Pancreas (tissue), 10 donors: ENCODE results near the gene ZSCAN16. TPM values are rescaled to one million over a fixed set of nuclear protein-coding genes. Genes with fewer than 3 reads are reported as not detected.
A peak's percentile ranks its signal among the peaks of the same experiment; 100 is the strongest.
"Not testable (repeated sequence)": the region's sequence is repeated elsewhere in the genome, so short reads cannot be mapped to it uniquely, and the experiment has no call there.

Experiments
- ATAC-seq, 4 donors: fragments of 200-7000 bp; cut with Tn5 transposase; one replicate each; pipeline versions ENCODE4 v1.8.0 to v1.9.1; 2020; ENCODE audit warnings: mild to moderate bottlenecking in 4 of 4, moderate library complexity in 4 of 4
- DNase-seq, 6 donors: peaks; one replicate each; pipeline ENCODE4 v3.0.0-alpha.2; 2020
- FAIRE-seq: peaks from 2 replicates; lab custom pipeline; 2012; peaks lifted over from hg19 to GRCh38; lab: Jason Lieb, UNC
- H3K27ac ChIP-seq, 4 donors: fragments of 200-600 bp; sonication (generic); 1 replicate in 3 of 4; 2 replicates in 1 of 4; pipeline versions ENCODE4 v1.5.0 to v1.8.0; 2020
- H3K27me3 ChIP-seq, 4 donors: fragments of 200-600 bp; one replicate each; pipeline ENCODE4 v1.8.0; 2021
- H3K36me3 ChIP-seq, 3 donors: fragments of 200-600 bp; sonication (generic) in 1 of 3; one replicate each; pipeline versions ENCODE4 v1.5.0 to v1.8.0; 2020 to 2021
- H3K4me1 ChIP-seq, 3 donors: fragments of 200-600 bp; one replicate each; pipeline ENCODE4 v1.8.0; 2021
- H3K4me3 ChIP-seq, 4 donors: fragments of 200-600 bp; sonication (generic) in 2 of 4; one replicate each; pipeline versions ENCODE4 v1.5.0 to v1.8.0; 2020 to 2021
- H3K9me3 ChIP-seq, 4 donors: fragments of 200-600 bp; one replicate each; pipeline ENCODE4 v1.8.0; 2021
- CTCF ChIP-seq, 4 donors: fragments of 200-600 bp; sonication (generic) in 3 of 4; IDR thresholded peaks; one replicate each; pipeline versions ENCODE4 v1.5.0 to v1.8.0; 2021; ENCODE audit warnings: antibody characterized with exemption in 4 of 4
- whole genome bisulfite sequencing, 2 donors: extraction: QIAGEN DNeasy Blood & Tissue Kit; methylation state at CpG; one replicate each; pipeline ENCODE4 v1.1.7; 2013; 5-methylcytosine and 5-hydroxymethylcytosine counted together
- intact Hi-C, 3 donors: fragments of 100-400 bp; cut with DNase I; formaldehyde crosslinking; loops; one replicate each; pipeline versions ENCODE4 v1.11.1 to v1.14.2; 2022
- polyA plus RNA-seq, 2 donors: library from polyadenylated mRNA; stranded (reverse); fragments of 200-250 nt; gene quantifications; one replicate each; pipeline ENCODE4 v1.2.3, GENCODE V29; 2013
- total RNA-seq, 6 donors: library from RNA; stranded (reverse); fragmentation: NEBNext Ultra II Directional in 4 of 6; extraction: Animal tissue kit (Norgen Biotek cat#: 25700) in 4 of 6; gene quantifications; one replicate each; pipeline versions ENCODE4 v1.2.1 to v1.2.4, GENCODE V29; 2021 to 2023
- donor health status: healthy with polysubstance abuse.
- donor health status: DM: no; HTN: no; CAD: no; lungs with moderate emphysema.
- donor health status: DM: no; HTN: no; CAD: no.
- donor health status: control.
- donor health status: control.
- donor health status: Bipolar disorder and iron deficiency.
- donor health status: DM: yes; HTN: yes; CAD: no.
- donor health status: DM: no; HTN: no; CAD: no.
- donor health status: DM: no; HTN: no; CAD: no.
- donor health status: DM: yes; HTN: yes; CAD: no.

The ZSCAN16 gene
- total RNA-seq (1 to 10 TPM; 1.6 to 4.2 (median 2.5) TPM), polyA plus RNA-seq (1 to 10 TPM; 4.5 to 5.0 TPM)

- H3K27ac ChIP-seq: peak within 1 kb of the TSS in 1 of 4 donors; percentile 39
- no peaks in the 10 kb centered on the region for H3K27me3 ChIP-seq
- intact Hi-C loops: no loop called here
- H3K9me3 ChIP-seq: no peaks in the 10 kb centered on the region
- TF ChIP-seq CTCF (IDR thresholded peaks at IDR 0.05): no peak
- peak; percentile 26 for FAIRE-seq
- H3K4me3 ChIP-seq: peak within 1 kb of the TSS; percentile 42 to 84 (median 67)
- H3K4me1 ChIP-seq: peaks cover 0 to 9% (median 0%) of the 10 kb centered on the region in 3 donors
- DNase-seq: peak; percentile 74 to 93 (median 84)
- ATAC-seq: peak; percentile 100
- WGBS, 2 donors: 0% methylated on average over 23 to 28 of the region's 28 CpGs
- peaks cover 0 to 5% (median 0%) of the 10 kb centered on the region in 3 donors for H3K36me3 ChIP-seq
Observed at GRCh38 chr6:28124350-28124970, at the start of gene ZSCAN16. TSS of gene ZSCAN16 (plus strand) at chr6:28124609. CDS start at chr6:28125444, 835 bp downstream.

- no peak for TF ChIP-seq CTCF (IDR thresholded peaks at IDR 0.05)
- peaks cover 0 to 7% (median 0%) of the 10 kb centered on the region in 3 donors for H3K4me1 ChIP-seq
- intact Hi-C loops: no loop called here
- no peaks in the 10 kb centered on the region for H3K36me3 ChIP-seq
- no peak for FAIRE-seq
- no peak overlapping the region for H3K4me3 ChIP-seq
- DNase-seq: no peak
- ATAC-seq: no peak
- no peaks in the 10 kb centered on the region for H3K9me3 ChIP-seq
- H3K27ac ChIP-seq: no peak overlapping the region
- no peaks in the 10 kb centered on the region for H3K27me3 ChIP-seq
Observed at GRCh38 chr6:28078050-28078449, 46.4 kb upstream of the ZSCAN16 start.

DNA sequence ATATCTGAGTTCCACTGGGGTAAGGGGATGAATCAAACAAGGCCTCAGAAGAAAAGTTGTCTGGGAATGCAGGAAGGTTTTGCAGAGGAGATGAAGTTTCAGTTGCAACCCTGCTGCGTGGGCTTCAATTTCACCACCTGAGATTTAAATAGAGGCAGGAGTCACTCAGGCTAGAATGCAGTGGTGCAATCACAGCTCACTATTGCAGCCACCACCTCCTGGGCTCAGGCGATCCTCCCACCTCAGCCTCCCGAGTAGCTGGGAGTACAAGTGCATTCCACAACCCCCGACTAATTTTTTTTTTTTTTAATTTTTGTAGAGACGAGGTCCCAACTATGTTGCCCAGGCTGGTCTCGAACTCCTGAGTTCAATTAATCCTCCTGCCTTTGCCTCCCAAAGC lies 45.6 kb upstream of the ZSCAN16 start:
- Histone ChIP-seq H3K36me3 (no peaks in the 10 kb centered on the region), H3K9me3 (no peaks in the 10 kb centered on the region), H3K4me3 (no peak overlapping the region), H3K27ac (no peak overlapping the region), H3K27me3 (no peaks in the 10 kb centered on the region), H3K4me1 (peaks cover 0 to 7% (median 0%) of the 10 kb centered on the region in 3 donors)
- TF ChIP-seq CTCF (IDR thresholded peaks at IDR 0.05): no peak
- 94 to 95% methylated on average over 6 of the region's 6 CpGs for WGBS, 2 donors
- DNase-seq (no peak), ATAC-seq (no peak), FAIRE-seq (no peak)
- intact Hi-C loops: no loop called here

DNA sequence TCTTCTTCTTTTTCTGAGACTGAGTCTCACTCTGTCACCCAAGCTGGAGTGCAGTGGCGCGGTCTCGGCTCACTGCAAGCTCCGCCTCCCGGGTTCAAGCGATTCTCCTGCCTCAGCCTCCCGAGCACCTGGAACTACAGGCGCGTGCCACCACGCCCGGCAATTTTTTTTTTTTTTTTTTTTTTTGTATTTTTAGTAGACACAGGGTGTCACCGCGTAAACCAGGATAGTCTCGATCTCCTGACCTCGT lies 44.1 kb upstream of the ZSCAN16 start, which contains the start of gene ZNF165:
ZNF165 (plus strand) TSS at position 188 of the 250 bp plus-strand sequence. CDS start 4,913 bp downstream, outside the sequence.
- intact Hi-C loops: not testable (repeated sequence)

GRCh38 chr6:28080631-28081485 lies 43.6 kb upstream of the ZSCAN16 start:
- H3K27ac ChIP-seq: peak overlapping the region; percentile 66 to 93 (median 80)
- no peak for FAIRE-seq

More for the DNA sequence above, 44.1 kb upstream of the ZSCAN16 start, which contains the start of gene ZNF165:
- FAIRE-seq, H3K27me3 ChIP-seq, H3K4me1 ChIP-seq, H3K36me3 ChIP-seq, H3K9me3 ChIP-seq: not testable (repeated sequence)
- peak; percentile 39 to 62 (median 50) for ATAC-seq
- peak in 1 of 6 donors; percentile 30 for DNase-seq
- WGBS, 2 donors: 0 to 2% methylated on average over 14 to 15 of the region's 15 CpGs
- H3K4me3 ChIP-seq: peak within 1 kb of the TSS; percentile 52 to 86 (median 64)
- H3K27ac ChIP-seq: peak within 1 kb of the TSS; percentile 66 to 93 (median 80)

More at GRCh38 chr6:28080631-28081485, 43.6 kb upstream of the ZSCAN16 start:
- H3K4me3 ChIP-seq: peak overlapping the region; percentile 52 to 86 (median 64)
- ATAC-seq (peak; percentile 96 to 99 (median 97)), DNase-seq (peak; percentile 91 to 97 (median 93))
- intact Hi-C loops: no loop called here
- 1% methylated on average over 46 of the region's 46 CpGs for WGBS, 2 donors
- TF ChIP-seq CTCF (IDR thresholded peaks at IDR 0.05): no peak
- no peaks in the 10 kb centered on the region for H3K9me3 ChIP-seq
- peaks cover 0 to 3% (median 0%) of the 10 kb centered on the region in 3 donors for H3K36me3 ChIP-seq
- H3K27me3 ChIP-seq: no peaks in the 10 kb centered on the region
- peaks cover 0 to 7% (median 0%) of the 10 kb centered on the region in 3 donors for H3K4me1 ChIP-seq
